PC-9 (cell line): ENCODE results near the gene MYMK. TPM values are rescaled to one million over a fixed set of nuclear protein-coding genes. Genes with fewer than 3 reads are reported as not detected.

Experiments
- BruUV-seq: library from RNA; stranded (reverse); fragments of 400-500 nt; replicated peaks from 2 replicates; lab custom pipeline; 2021; lab: Mats Ljungman, UMichigan
- CTCF ChIA-PET: fragments of 300-600 bp; sonication (Branson Sonifier 250); formaldehyde crosslinking; loops from one replicate; lab custom pipeline; 2022; ENCODE audit warnings: antibody characterized with exemption; lab: Charles Lee
- POLR2A ChIA-PET: fragments of 300-600 bp; sonication (Branson Sonifier 250); formaldehyde crosslinking; loops from one replicate; lab custom pipeline; 2022; ENCODE audit warnings: antibody characterized with exemption; ENCODE audit not compliant: unreplicated experiment; lab: Charles Lee
- DNase-seq, 2 experiments: peaks; one replicate each; pipeline versions ENCODE4 v3.0.0 to v3.0.0-alpha.2; 2015 to 2022; ENCODE audit warnings: mixed read lengths in 1 of 2
- H2AFZ ChIP-seq: fragments of 200-600 bp; sonication (generic); 2 replicates; pipeline ENCODE4 v1.8.1; 2017; ENCODE audit warnings: antibody characterized with exemption
- H3F3A ChIP-seq: fragments of 200-600 bp; sonication (generic); 2 replicates; pipeline ENCODE4 v1.8.1; 2017; ENCODE audit warnings: antibody characterized with exemption, mild to moderate bottlenecking, low read depth; ENCODE audit not compliant: insufficient read depth
- H3K27ac ChIP-seq: fragments of 200-600 bp; sonication (generic); 2 replicates; pipeline ENCODE4 v1.6.1; 2016; ENCODE audit warnings: mixed run types
- H3K27me3 ChIP-seq: fragments of 200-600 bp; sonication (generic); 2 replicates; pipeline ENCODE4 v1.6.1; 2016; ENCODE audit warnings: low read depth, mixed run types; ENCODE audit not compliant: insufficient read depth
- H3K36me3 ChIP-seq: fragments of 200-600 bp; sonication (generic); 2 replicates; pipeline ENCODE4 v1.6.1; 2016; ENCODE audit warnings: low read depth, mixed run types
- H3K4me1 ChIP-seq: fragments of 200-600 bp; sonication (generic); replicated peaks from 2 replicates; pipeline ENCODE4 v1.6.1; 2016; ENCODE audit warnings: mixed run types; ENCODE audit not compliant: insufficient read depth
- H3K4me2 ChIP-seq: fragments of 200-600 bp; sonication (generic); 2 replicates; pipeline ENCODE4 v1.6.1; 2017; ENCODE audit warnings: mixed run types
- H3K4me3 ChIP-seq: fragments of 200-600 bp; sonication (generic); 2 replicates; pipeline ENCODE4 v1.6.1; 2016; ENCODE audit warnings: mixed run types
- H3K79me2 ChIP-seq: fragments of 200-600 bp; sonication (generic); 2 replicates; pipeline ENCODE4 v1.6.1; 2017; ENCODE audit warnings: low read depth, mixed run types
- H3K9me2 ChIP-seq: fragments of 200-600 bp; sonication (generic); 2 replicates; pipeline ENCODE4 v1.8.1; 2017; ENCODE audit warnings: mild to moderate bottlenecking; ENCODE audit not compliant: insufficient read depth
- H3K9me3 ChIP-seq: fragments of 200-600 bp; sonication (generic); 2 replicates; pipeline ENCODE4 v1.8.1; 2016; ENCODE audit warnings: low read depth; ENCODE audit not compliant: insufficient read depth
- H4K20me1 ChIP-seq: fragments of 200-600 bp; sonication (generic); 2 replicates; pipeline ENCODE4 v1.8.1; 2017; ENCODE audit not compliant: insufficient read depth
- CTCF ChIP-seq: fragments of 200-600 bp; sonication (generic); conservative IDR thresholded peaks from 2 replicates; pipeline ENCODE4 v1.6.1; 2017; ENCODE audit warnings: mixed run types, antibody characterized with exemption, mild to moderate bottlenecking, moderate library complexity
- EZH2 ChIP-seq: fragments of 200-600 bp; sonication (generic); IDR thresholded peaks from 2 replicates; pipeline ENCODE4 v1.8.0; 2017; ENCODE audit warnings: antibody characterized with exemption, low read depth
- intact Hi-C: fragments of 100-400 bp; cut with micrococcal nuclease; formaldehyde crosslinking; loops from one replicate; pipeline ENCODE4 v1.10.0; 2022; ENCODE audit not compliant: unreplicated experiment
- total RNA-seq: library from RNA; stranded (reverse); gene quantifications from 2 replicates; pipeline ENCODE4 v1.2.3, GENCODE V29; 2021

MYMK gene
- total RNA-seq, 1 experiment from 2014 or later = not detected

DNA sequence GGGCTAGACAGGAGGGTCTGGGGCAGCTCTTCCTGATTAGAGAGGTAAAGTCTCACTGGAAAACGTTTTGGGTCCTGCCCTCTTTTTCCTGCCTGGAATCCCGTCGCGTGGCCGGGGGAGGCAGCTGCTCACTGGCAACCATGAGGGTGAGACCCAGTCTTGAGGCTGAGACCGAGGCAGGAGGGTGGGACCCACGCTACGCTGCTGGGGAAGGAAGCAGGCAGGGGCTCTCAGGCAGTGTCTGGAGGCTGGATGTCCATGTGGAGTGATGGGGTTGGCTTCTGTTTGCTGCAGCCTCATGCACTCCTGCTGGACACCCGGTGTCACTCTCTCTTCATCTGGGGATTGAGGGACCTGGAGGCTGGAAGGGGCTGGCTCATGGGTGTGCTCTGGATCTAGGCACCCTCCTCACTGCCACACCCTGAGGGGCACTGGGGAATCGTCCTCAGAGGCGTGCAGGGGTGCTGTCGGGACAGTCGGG is 34.5 kb downstream of the MYMK start:
- ChIA-PET POLR2A (interaction anchor here (0.5 kb wide), 1 partner anchor 211 kb away, joined by 6 read pairs; no protein-coding TSS in a partner anchor), CTCF (no interaction called here)
- H2AFZ ChIP-seq = no peak overlapping the region
- no peak overlapping the region for H3K4me3 ChIP-seq
- H3K4me1 ChIP-seq = peaks cover 10% of the 10 kb centered on the region
- no peak overlapping the region for H3K27ac ChIP-seq
- H3K9me2 ChIP-seq = no peaks in the 10 kb centered on the region
- no peaks in the 10 kb centered on the region for H3K9me3 ChIP-seq
- BruUV-seq = no TSS peak
- H3K27me3 ChIP-seq = peaks cover 55% of the 10 kb centered on the region
- H4K20me1 ChIP-seq = no peaks in the 10 kb centered on the region
- no peaks in the 10 kb centered on the region for H3K79me2 ChIP-seq
- DNase-seq = no peak
- H3K4me2 ChIP-seq = no peak overlapping the region
- intact Hi-C loops = no loop called here
- peaks cover under 1% of the 10 kb centered on the region for H3F3A ChIP-seq
- TF ChIP-seq CTCF (no peak), EZH2 (no peak)
- H3K36me3 ChIP-seq = no peaks in the 10 kb centered on the region

DNA sequence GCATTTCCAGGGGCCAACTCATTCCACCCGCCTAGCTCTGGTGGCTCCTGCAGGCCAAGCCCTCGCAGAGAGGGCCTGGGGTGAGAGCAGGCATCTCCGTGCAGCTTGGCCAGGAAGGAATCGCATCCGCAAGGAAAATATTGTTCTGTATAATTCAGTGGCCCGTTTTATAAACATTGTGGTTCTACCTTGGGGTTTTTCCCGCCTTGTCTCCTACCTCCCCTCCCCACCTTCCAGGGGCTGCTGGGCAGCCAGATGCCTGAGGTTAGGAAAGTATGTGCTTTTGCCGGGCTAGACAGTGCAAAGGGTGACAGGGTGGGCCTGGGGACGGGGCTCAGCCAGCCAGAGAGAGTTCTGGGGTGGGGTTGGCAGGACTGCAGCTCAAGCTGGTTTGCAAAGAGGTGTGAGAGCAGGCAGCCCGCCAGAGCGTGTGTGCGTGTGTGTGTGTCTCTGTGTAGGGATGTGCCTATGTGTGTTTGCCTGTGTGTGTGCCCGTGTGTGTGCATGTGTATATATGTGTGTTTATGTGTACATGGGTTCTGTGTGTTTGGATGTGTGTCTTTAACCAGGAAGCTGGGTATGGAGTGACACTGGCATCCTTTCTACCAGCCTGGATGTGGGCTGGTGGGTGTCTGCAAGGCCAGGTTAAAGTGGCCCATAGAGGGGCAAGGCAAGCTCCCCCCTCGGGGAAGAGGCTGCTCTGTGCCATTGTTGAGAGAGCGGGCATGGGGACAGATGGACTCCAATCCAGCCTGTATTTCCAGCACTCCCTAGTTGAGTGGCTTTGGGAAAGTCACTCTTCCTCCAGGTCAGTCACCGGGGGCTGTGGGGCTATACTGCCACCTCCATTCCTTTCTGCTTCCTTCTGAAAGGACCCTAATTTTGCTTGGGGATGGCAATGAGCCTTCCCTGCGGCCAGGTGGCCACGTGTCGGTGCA is 35.2 kb downstream of the MYMK start:
- H4K20me1 ChIP-seq = no peaks in the 10 kb centered on the region
- H3K27me3 ChIP-seq = peaks cover 48% of the 10 kb centered on the region
- intact Hi-C loops = loop anchor here (5.0 kb wide), 1 partner anchor 132 kb away; the partner anchor contains the start of genes SURF1 and SURF2
- no peaks in the 10 kb centered on the region; the same call in 1 of the 2 replicates for H3F3A ChIP-seq
- H3K4me3 ChIP-seq = no peak overlapping the region
- no TSS peak for BruUV-seq
- TF ChIP-seq EZH2 = no peak
- DNase-seq = no peak
- H3K9me3 ChIP-seq = no peaks in the 10 kb centered on the region
- no peak overlapping the region for H3K4me2 ChIP-seq
- CTCF ChIA-PET = no interaction called here
- no peaks in the 10 kb centered on the region for H3K9me2 ChIP-seq
- peaks cover 18% of the 10 kb centered on the region for H3K4me1 ChIP-seq
- POLR2A ChIA-PET = interaction anchor here (0.5 kb wide), 1 partner anchor 211 kb away, joined by 6 read pairs; no protein-coding TSS in a partner anchor
- H3K36me3 ChIP-seq = no peaks in the 10 kb centered on the region
- H3K79me2 ChIP-seq = no peaks in the 10 kb centered on the region
- H3K27ac ChIP-seq = no peak overlapping the region
- H2AFZ ChIP-seq = no peak overlapping the region

DNA sequence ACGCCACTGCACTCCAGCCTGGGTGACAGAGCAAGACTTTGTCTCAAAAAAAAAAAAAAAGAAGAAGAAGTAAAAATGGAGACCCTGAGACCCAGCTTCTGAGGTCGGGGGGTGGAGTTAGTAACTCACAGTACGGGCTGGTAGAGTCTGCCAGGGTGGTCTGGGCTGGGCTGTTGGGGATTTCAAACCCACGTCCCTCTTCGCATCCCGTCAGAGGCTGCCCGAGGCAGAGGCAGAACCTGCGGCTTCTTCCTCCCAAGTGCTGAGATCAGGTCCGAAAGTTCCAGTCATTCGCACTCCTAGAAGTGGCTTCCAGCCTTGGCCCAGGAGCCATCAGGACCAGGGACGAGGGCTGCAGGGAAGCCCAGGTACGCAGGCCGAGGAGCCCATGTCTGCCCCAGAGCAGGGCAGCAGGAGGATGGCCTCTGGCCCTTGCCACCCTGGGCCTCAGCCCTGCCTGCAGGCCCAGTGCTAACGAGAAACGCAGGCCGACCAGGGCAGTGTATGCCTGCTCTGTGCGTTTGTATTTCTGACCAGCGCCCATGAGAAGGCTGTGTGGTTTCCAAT is 36.0 kb downstream of the MYMK start:
- BruUV-seq = no TSS peak
- intact Hi-C loops = loop anchor here (5.0 kb wide), 1 partner anchor 131 kb away; the partner anchor contains the start of genes SURF1 and SURF2

More for the DNA sequence above, 36.0 kb downstream of the MYMK start:
- H2AFZ ChIP-seq = no peak overlapping the region
- no peaks in the 10 kb centered on the region for H3K79me2 ChIP-seq
- CTCF ChIA-PET = no interaction called here
- no peak overlapping the region for H3K4me2 ChIP-seq
- no peak for DNase-seq
- H3K4me3 ChIP-seq = no peak overlapping the region
- H3K27me3 ChIP-seq = peaks cover 40% of the 10 kb centered on the region
- TF ChIP-seq CTCF (no peak), EZH2 (no peak)
- H3K4me1 ChIP-seq = peaks cover 24% of the 10 kb centered on the region
- POLR2A ChIA-PET = no interaction called here
- H4K20me1 ChIP-seq = no peaks in the 10 kb centered on the region
- no peaks in the 10 kb centered on the region; the same call in 1 of the 2 replicates for H3F3A ChIP-seq
- H3K27ac ChIP-seq = no peak overlapping the region
- no peaks in the 10 kb centered on the region for H3K9me2 ChIP-seq
- no peaks in the 10 kb centered on the region for H3K36me3 ChIP-seq
- H3K9me3 ChIP-seq = no peaks in the 10 kb centered on the region
